DOHH2 (cell line): ENCODE results near the gene DLL1.

Experiments used
- H3F3A ChIP-seq: fragments of 200-600 bp; sonication (generic), shearing (Covaris generic); 2 replicates; pipeline ENCODE4 v1.6.0; 2016; ENCODE audit warnings: antibody characterized with exemption, mild to moderate bottlenecking; ENCODE audit not compliant: control insufficient read depth, insufficient read depth
- H3K27ac ChIP-seq: fragments of 200-600 bp; sonication (generic); 2 replicates; pipeline ENCODE4 v1.5.1; 2014; ENCODE audit warnings: low read depth, mild to moderate bottlenecking, low read length, moderate library complexity
- H3K27me3 ChIP-seq: fragments of 200-600 bp; sonication (generic); 2 replicates; pipeline ENCODE4 v1.6.1; 2014; ENCODE audit warnings: mild to moderate bottlenecking, low read length, mixed read lengths; ENCODE audit not compliant: control insufficient read depth
- H3K36me3 ChIP-seq: fragments of 200-600 bp; sonication (generic); 2 replicates; pipeline ENCODE4 v1.6.1; 2014; ENCODE audit warnings: mild to moderate bottlenecking, low read length, moderate library complexity, mixed read lengths; ENCODE audit not compliant: control insufficient read depth
- H3K4me1 ChIP-seq: fragments of 200-600 bp; sonication (generic); 2 replicates; pipeline ENCODE4 v1.6.1; 2014; ENCODE audit warnings: mild to moderate bottlenecking, low read length, mixed read lengths; ENCODE audit not compliant: control insufficient read depth
- H3K4me2 ChIP-seq: fragments of 200-600 bp; sonication (generic); 2 replicates; pipeline ENCODE4 v1.6.0; 2014; ENCODE audit warnings: mild to moderate bottlenecking, low read length, moderate library complexity
- H3K4me3 ChIP-seq: fragments of 200-600 bp; sonication (generic); 2 replicates; pipeline ENCODE4 v1.5.1; 2014; ENCODE audit warnings: mild to moderate bottlenecking, low read length, mixed read lengths
- H3K79me2 ChIP-seq: fragments of 200-600 bp; sonication (generic); 2 replicates; pipeline ENCODE4 v1.6.1; 2014; ENCODE audit warnings: mild to moderate bottlenecking, low read length, mixed read lengths; ENCODE audit not compliant: control insufficient read depth
- H3K9me2 ChIP-seq: fragments of 200-600 bp; sonication (generic); replicated peaks from 2 replicates; pipeline ENCODE4 v1.6.1; 2014; ENCODE audit warnings: mild to moderate bottlenecking, low read length, mixed read lengths; ENCODE audit not compliant: control insufficient read depth
- H3K9me3 ChIP-seq: fragments of 200-600 bp; sonication (generic); 2 replicates; pipeline ENCODE4 v1.6.1; 2014; ENCODE audit warnings: antibody characterized with exemption, low read length, mixed read lengths; ENCODE audit not compliant: control insufficient read depth, insufficient read depth
- H4K20me1 ChIP-seq: fragments of 200-600 bp; sonication (generic); 2 replicates; pipeline ENCODE4 v1.6.0; 2014; ENCODE audit warnings: low read depth, mild to moderate bottlenecking, antibody characterized with exemption, low read length, moderate library complexity; ENCODE audit not compliant: control insufficient read depth, insufficient read depth
- EZH2phosphoT487 ChIP-seq: fragments of 200-600 bp; sonication (generic); IDR thresholded peaks from 2 replicates; pipeline ENCODE4 v1.6.1; 2017; ENCODE audit warnings: borderline replicate concordance, mild to moderate bottlenecking, antibody characterized with exemption, low read length, moderate library complexity, mixed read lengths
- TF ChIP-seq, protein P1 (sequence below): fragments of 200-600 bp; sonication (generic); IDR thresholded peaks from one replicate; pipeline ENCODE4 v1.5.1; 2014; ENCODE audit warnings: antibody characterized with exemption, mild to moderate bottlenecking, low read depth, low read length; ENCODE audit not compliant: poor library complexity, severe bottlenecking

The DLL1 gene

DNA sequence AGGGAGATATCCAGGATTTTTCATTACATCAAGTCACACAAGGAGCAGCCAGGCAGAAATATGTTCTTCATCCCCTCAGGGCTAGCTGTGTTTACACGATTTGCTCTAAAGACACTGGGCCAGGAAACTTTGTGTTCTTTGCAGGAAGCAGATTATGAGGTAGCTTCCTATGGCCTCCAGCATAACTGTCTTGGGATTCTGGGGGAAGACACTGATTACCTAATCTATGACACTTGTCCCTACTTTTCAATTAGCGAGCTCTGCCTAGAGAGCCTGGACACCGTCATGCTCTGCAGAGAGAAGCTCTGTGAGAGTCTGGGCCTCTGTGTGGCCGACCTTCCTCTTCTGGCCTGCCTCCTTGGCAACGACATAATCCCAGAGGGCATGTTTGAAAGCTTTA is 26.8 kb upstream of the DLL1 start:
- no peak for TF ChIP-seq EZH2phosphoT487
- TF ChIP-seq, protein P1, sequence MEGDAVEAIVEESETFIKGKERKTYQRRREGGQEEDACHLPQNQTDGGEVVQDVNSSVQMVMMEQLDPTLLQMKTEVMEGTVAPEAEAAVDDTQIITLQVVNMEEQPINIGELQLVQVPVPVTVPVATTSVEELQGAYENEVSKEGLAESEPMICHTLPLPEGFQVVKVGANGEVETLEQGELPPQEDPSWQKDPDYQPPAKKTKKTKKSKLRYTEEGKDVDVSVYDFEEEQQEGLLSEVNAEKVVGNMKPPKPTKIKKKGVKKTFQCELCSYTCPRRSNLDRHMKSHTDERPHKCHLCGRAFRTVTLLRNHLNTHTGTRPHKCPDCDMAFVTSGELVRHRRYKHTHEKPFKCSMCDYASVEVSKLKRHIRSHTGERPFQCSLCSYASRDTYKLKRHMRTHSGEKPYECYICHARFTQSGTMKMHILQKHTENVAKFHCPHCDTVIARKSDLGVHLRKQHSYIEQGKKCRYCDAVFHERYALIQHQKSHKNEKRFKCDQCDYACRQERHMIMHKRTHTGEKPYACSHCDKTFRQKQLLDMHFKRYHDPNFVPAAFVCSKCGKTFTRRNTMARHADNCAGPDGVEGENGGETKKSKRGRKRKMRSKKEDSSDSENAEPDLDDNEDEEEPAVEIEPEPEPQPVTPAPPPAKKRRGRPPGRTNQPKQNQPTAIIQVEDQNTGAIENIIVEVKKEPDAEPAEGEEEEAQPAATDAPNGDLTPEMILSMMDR, result no peak
- Histone ChIP-seq H3K27ac (no peak overlapping the region), H3K79me2 (peaks cover 50% of the 10 kb centered on the region), H3K4me2 (no peak overlapping the region), H3K27me3 (no peaks in the 10 kb centered on the region), H3K4me3 (no peak overlapping the region), H3F3A (no peaks in the 10 kb centered on the region), H3K9me3 (no peaks in the 10 kb centered on the region), H3K9me2 (no peaks in the 10 kb centered on the region), H3K36me3 (peaks cover 48% of the 10 kb centered on the region), H4K20me1 (peaks cover 5% of the 10 kb centered on the region; the same call in 1 of the 2 replicates), H3K4me1 (no peaks in the 10 kb centered on the region)

DNA sequence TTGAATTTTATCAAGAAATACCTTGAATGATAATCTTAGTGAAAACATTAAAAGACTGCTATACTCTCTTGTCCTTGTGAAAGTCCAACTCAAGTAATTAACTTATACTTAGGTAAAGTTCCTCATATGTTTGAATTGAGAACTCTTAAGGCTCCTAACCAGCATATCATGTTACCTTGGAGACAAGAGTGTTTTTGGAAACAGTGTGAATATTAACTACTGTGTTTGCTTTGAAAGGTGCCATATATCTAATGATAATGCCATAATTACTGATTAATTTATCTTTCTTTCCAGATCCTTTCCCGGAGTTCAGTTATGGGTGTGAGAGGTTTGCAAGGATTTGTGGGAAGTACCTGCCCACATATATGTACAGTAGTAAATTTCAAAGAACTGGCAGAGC is 26.2 kb upstream of the DLL1 start:
- H3K36me3 ChIP-seq, result peaks cover 45% of the 10 kb centered on the region
- H4K20me1 ChIP-seq, result peaks cover 5% of the 10 kb centered on the region; the same call in 1 of the 2 replicates
- H3K9me2 ChIP-seq, result no peaks in the 10 kb centered on the region
- no peak for TF ChIP-seq EZH2phosphoT487
- TF ChIP-seq, protein P1, result no peak
- no peak overlapping the region for H3K4me2 ChIP-seq
- H3K79me2 ChIP-seq, result peaks cover 55% of the 10 kb centered on the region
- no peak overlapping the region for H3K27ac ChIP-seq
- H3K4me3 ChIP-seq, result no peak overlapping the region
- H3K4me1 ChIP-seq, result no peaks in the 10 kb centered on the region
- H3F3A ChIP-seq, result no peaks in the 10 kb centered on the region
- H3K9me3 ChIP-seq, result no peaks in the 10 kb centered on the region
- no peaks in the 10 kb centered on the region for H3K27me3 ChIP-seq

DNA sequence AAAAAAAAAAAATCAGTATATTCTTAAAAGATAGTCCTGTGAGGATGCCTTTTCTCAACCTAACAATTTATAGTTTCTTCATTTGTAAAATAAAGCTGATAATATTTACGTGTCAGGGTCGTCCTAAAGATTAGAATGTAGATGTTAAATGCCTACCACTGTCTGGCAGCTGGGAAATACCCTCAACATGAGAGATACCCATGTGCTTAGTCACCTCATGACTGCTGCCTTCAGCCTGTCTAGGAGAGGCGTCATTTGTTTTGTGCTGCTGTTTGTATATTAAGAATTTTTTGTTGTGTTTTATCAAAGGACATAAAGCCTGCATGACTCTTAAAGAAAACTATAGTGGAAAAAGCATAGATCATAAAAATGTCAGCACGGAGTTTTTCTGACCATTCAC is 25.2 kb upstream of the DLL1 start:
- no peaks in the 10 kb centered on the region for H3K4me1 ChIP-seq
- H3K36me3 ChIP-seq, result peaks cover 48% of the 10 kb centered on the region
- no peaks in the 10 kb centered on the region for H3K9me2 ChIP-seq
- H4K20me1 ChIP-seq, result peaks cover 13% of the 10 kb centered on the region
- H3K27me3 ChIP-seq, result no peaks in the 10 kb centered on the region
- no peaks in the 10 kb centered on the region for H3F3A ChIP-seq
- H3K4me2 ChIP-seq, result no peak overlapping the region
- TF ChIP-seq EZH2phosphoT487, result no peak
- H3K9me3 ChIP-seq, result no peaks in the 10 kb centered on the region
- H3K4me3 ChIP-seq, result no peak overlapping the region
- peaks cover 65% of the 10 kb centered on the region for H3K79me2 ChIP-seq
- no peak overlapping the region for H3K27ac ChIP-seq

DNA sequence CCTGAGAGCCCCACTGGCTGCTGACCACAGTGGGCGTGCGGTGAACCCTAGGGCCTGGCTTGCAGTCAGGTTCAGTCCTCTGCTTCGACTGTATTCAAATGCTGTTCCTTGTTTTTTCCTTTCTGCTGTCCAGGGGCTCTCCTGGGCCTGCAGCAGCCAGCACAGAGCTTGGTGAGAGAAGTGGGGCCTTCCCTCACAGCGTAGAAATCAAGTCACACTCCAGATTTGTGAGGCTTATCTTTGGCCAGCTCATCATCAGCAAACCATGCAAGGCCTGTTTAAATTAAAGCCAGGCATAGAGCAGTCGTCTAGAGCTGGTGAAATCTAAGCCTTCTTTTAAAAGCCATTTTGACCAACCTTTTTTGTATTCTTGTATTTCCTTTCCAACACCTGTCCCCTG is 24.1 kb upstream of the DLL1 start:
- TF ChIP-seq, protein P1, result no peak
- TF ChIP-seq EZH2phosphoT487, result no peak
- H3K9me2 ChIP-seq, result no peaks in the 10 kb centered on the region
- peaks cover 76% of the 10 kb centered on the region for H3K79me2 ChIP-seq
- peaks cover 21% of the 10 kb centered on the region for H4K20me1 ChIP-seq
- no peaks in the 10 kb centered on the region for H3K9me3 ChIP-seq
- no peak overlapping the region for H3K27ac ChIP-seq
- H3F3A ChIP-seq, result no peaks in the 10 kb centered on the region
- no peaks in the 10 kb centered on the region for H3K4me1 ChIP-seq
- H3K27me3 ChIP-seq, result no peaks in the 10 kb centered on the region
- H3K4me2 ChIP-seq, result no peak overlapping the region
- H3K4me3 ChIP-seq, result no peak overlapping the region
- H3K36me3 ChIP-seq, result peaks cover 51% of the 10 kb centered on the region
